Measurements from ENCODE around the gene ALDH4A1. TPM values are rescaled to one million over a fixed set of nuclear protein-coding genes. Genes with fewer than 3 reads are reported as not detected.

Gene ALDH4A1
- total and polyA plus RNA-seq, 9 of the 15 experiments (the other 6 are each of a cell fraction or from before 2014, with no cell fraction given): 0.27 to 31.4 (median 16.6) TPM

GRCh38 chr1:18865176-18865575, 37.2 kb downstream of the ALDH4A1 start:
- CTCF ChIA-PET (ENCODE audit: low intra/inter-chr PET ratio): no interaction called here
- H3K36me3 ChIP-seq (ENCODE audit: control insufficient read depth, insufficient read depth, low read length): no peaks in the 10 kb centered on the region

More at GRCh38 chr1:18865176-18865575, 37.2 kb downstream of the ALDH4A1 start:
- POLR2A ChIA-PET: interaction anchor here (1.5 kb wide), 1 partner anchor 10 kb away, joined by 3 read pairs; no protein-coding TSS in a partner anchor
- BruUV-seq (replicated peaks): no TSS peak
- 1% methylated on average over 9 of the region's 9 CpGs for WGBS (ENCODE audit: insufficient coverage, low coverage, missing lambda C conversion rate)
- in situ Hi-C loops (cut with MboI) (no loop called here), intact Hi-C loops (cut with micrococcal nuclease) (no loop called here)
- FAIRE-seq (no peak), DNase-seq (ENCODE audit: extremely low read depth in 1 of 4, low spot score in 3 of 4) (no peak), ATAC-seq (no peak)
- Histone ChIP-seq H3K4me3 (no peak overlapping the region), H2AFZ (ENCODE audit: low read depth, low read length) (no peak overlapping the region), H3K4me1 (replicated peaks in 1 of 2; ENCODE audit: control insufficient read depth in 2 of 2, insufficient read depth in 2 of 2, low read length in 2 of 2) (no peaks in the 10 kb centered on the region), H4K20me1 (replicated peaks; ENCODE audit: control insufficient read depth, insufficient read depth, low read length) (peaks cover 18% of the 10 kb centered on the region), H3K79me2 (ENCODE audit: control insufficient read depth, insufficient read depth, low read length) (no peaks in the 10 kb centered on the region), H3K27ac (ENCODE audit: extremely low read depth, low read depth, low read length) (no peak overlapping the region), H3K4me2 (ENCODE audit: insufficient read depth, low read length) (no peak overlapping the region), H3K9me3 (replicated peaks; ENCODE audit: control insufficient read depth, insufficient read depth, low read depth, low read length) (no peaks in the 10 kb centered on the region), H3K9me1 (ENCODE audit: control insufficient read depth, insufficient read depth, low read length) (no peaks in the 10 kb centered on the region), H3K9ac (ENCODE audit: insufficient read depth in 1 of 2, low read depth in 2 of 2, low read length in 2 of 2) (no peak overlapping the region), H3K27me3 (ENCODE audit: control insufficient read depth in 2 of 2, insufficient read depth in 2 of 2, low read length in 2 of 2) (peaks cover 44 to 86% of the 10 kb centered on the region in 2 experiments)
- no peak for TF ChIP-seq CEBPG (CRISPR knock-in tag; IDR thresholded peaks at IDR 0.05)
- TF ChIP-seq CEBPG (tag; conservative IDR thresholded peaks at IDR 0.05 in 1 of 2, IDR thresholded peaks at IDR 0.05 in 1 of 2): no peak
- TF ChIP-seq, protein P1, sequence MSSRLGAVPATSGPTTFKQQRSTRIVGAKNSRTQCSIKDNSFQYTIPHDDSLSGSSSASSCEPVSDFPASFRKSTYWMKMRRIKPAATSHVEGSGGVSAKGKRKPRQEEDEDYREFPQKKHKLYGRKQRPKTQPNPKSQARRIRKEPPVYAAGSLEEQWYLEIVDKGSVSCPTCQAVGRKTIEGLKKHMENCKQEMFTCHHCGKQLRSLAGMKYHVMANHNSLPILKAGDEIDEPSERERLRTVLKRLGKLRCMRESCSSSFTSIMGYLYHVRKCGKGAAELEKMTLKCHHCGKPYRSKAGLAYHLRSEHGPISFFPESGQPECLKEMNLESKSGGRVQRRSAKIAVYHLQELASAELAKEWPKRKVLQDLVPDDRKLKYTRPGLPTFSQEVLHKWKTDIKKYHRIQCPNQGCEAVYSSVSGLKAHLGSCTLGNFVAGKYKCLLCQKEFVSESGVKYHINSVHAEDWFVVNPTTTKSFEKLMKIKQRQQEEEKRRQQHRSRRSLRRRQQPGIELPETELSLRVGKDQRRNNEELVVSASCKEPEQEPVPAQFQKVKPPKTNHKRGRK (tag; IDR thresholded peaks at IDR 0.05): no peak
- TF ChIP-seq NFIC (IDR thresholded peaks at IDR 0.05): no peak
- TF ChIP-seq, protein P2, sequence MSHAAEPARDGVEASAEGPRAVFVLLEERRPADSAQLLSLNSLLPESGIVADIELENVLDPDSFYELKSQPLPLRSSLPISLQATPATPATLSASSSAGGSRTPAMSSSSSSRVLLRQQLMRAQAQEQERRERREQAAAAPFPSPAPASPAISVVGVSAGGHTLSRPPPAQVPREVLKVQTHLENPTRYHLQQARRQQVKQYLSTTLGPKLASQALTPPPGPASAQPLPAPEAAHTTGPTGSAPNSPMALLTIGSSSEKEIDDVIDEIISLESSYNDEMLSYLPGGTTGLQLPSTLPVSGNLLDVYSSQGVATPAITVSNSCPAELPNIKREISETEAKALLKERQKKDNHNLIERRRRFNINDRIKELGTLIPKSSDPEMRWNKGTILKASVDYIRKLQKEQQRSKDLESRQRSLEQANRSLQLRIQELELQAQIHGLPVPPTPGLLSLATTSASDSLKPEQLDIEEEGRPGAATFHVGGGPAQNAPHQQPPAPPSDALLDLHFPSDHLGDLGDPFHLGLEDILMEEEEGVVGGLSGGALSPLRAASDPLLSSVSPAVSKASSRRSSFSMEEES (CRISPR knock-in tag; IDR thresholded peaks at IDR 0.05): no peak
- no peak for TF ChIP-seq RUNX1 (IDR thresholded peaks at IDR 0.05; ENCODE audit: low read depth)
- TF ChIP-seq, protein P3, sequence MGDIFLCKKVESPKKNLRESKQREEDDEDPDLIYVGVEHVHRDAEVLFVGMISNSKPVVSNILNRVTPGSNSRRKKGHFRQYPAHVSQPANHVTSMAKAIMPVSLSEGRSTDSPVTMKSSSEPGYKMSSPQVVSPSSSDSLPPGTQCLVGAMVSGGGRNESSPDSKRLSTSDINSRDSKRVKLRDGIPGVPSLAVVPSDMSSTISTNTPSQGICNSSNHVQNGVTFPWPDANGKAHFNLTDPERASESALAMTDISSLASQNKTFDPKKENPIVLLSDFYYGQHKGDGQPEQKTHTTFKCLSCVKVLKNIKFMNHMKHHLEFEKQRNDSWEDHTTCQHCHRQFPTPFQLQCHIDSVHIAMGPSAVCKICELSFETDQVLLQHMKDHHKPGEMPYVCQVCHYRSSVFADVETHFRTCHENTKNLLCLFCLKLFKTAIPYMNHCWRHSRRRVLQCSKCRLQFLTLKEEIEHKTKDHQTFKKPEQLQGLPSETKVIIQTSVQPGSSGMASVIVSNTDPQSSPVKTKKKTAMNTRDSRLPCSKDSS (IDR thresholded peaks at IDR 0.05; ENCODE audit: low read depth, partially characterized antibody): no peak
